Measurements from ENCODE around the gene ZSCAN18. TPM values are rescaled to one million over a fixed set of nuclear protein-coding genes. Genes with fewer than 3 reads are reported as not detected.

ZSCAN18 gene
- total RNA-seq, 1 donor from 2014 or later = 16.6 TPM

DNA sequence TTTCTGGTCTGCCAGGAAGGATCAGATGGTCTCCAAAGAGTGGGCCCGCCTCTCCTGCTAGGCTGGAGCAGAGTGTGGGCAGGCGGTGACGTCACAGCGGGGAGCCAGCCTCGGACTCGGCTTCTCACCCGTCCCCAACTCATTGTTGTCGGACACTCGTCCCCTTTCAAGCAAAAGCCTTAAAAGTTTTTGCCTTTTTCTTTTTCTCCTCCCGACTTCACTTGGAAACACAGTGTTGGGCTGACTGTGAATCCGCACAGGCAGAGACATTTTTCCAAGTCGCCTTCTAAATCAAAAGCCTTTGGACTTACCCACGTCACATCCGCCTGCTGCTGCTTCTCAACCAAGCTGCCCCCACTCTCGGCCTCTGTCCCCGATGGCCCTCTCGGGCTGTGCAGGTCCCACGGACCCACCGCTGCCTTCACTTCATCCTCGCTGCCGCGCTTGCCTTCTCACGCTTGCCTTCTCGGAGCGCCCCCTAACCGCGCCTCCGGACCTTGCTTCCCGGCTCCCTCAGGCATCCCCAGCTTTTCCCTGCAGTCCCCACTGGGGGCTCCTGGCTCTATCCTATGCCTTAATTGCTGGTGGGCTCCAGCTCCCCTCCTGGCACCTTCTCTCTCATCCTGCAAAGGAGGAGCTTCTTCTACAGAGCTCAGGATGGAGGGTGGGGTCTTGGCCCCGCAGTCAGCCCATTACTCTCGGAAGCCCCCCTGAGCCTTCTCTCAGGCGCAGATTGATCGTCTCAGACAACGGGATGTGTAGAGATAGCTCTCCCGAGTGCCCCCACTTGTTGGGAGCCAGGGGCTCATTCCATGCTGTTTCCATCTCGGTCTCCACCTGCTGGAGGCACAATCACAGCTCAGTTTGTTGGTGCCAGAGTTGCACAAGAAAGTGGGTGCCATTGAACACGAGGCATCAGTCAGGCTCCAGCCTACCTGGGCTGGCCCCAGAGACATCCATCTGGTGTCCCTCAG, 42.8 kb downstream of the ZSCAN18 start:
- Histone ChIP-seq H3K4me3 (ENCODE audit: low read depth, low read length) (peak overlapping the region; percentile 33), H3K27me3 (ENCODE audit: control insufficient read depth, insufficient read depth, low read length) (no peaks in the 10 kb centered on the region), H3K36me3 (ENCODE audit: control insufficient read depth, insufficient read depth, low read length) (no peaks in the 10 kb centered on the region)
- TF ChIP-seq, protein P1, sequence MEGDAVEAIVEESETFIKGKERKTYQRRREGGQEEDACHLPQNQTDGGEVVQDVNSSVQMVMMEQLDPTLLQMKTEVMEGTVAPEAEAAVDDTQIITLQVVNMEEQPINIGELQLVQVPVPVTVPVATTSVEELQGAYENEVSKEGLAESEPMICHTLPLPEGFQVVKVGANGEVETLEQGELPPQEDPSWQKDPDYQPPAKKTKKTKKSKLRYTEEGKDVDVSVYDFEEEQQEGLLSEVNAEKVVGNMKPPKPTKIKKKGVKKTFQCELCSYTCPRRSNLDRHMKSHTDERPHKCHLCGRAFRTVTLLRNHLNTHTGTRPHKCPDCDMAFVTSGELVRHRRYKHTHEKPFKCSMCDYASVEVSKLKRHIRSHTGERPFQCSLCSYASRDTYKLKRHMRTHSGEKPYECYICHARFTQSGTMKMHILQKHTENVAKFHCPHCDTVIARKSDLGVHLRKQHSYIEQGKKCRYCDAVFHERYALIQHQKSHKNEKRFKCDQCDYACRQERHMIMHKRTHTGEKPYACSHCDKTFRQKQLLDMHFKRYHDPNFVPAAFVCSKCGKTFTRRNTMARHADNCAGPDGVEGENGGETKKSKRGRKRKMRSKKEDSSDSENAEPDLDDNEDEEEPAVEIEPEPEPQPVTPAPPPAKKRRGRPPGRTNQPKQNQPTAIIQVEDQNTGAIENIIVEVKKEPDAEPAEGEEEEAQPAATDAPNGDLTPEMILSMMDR (IDR thresholded peaks at IDR 0.05; ENCODE audit: insufficient read depth, low read length, severe bottlenecking) = no peak
- DNase-seq (ENCODE audit: low read depth) = peak; percentile 1
- peak; percentile 86 for FAIRE-seq

DNA sequence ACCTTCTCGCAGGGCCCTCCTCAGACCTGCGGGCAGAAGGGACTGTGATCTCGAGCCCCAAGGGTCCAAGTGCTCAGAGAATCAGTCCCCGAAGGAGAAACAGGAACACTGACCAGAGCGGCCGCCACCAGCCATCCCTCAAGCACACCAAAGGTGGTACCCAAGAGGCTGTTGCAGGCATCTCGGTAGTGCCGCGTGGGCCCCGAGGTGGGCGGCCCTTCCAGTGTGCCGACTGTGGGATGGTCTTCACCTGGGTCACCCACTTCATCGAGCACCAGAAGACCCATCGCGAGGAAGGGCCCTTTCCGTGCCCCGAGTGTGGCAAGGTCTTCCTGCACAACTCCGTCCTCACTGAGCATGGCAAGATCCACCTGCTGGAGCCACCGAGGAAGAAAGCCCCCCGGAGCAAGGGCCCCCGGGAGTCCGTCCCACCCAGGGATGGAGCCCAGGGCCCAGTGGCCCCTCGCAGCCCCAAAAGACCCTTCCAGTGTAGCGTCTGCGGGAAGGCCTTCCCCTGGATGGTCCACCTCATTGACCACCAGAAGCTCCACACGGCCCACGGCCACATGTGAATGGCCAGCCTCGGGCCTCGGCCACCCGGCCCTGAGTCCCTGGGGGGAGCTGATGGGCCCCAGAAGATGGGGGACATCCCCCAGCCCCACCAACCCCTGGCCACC, 44.4 kb downstream of the ZSCAN18 start:
- FAIRE-seq (no peak), DNase-seq (ENCODE audit: low read depth) (no peak)
- Histone ChIP-seq H3K4me3 (ENCODE audit: low read depth, low read length) (no peak overlapping the region), H3K27me3 (ENCODE audit: control insufficient read depth, insufficient read depth, low read length) (no peaks in the 10 kb centered on the region), H3K36me3 (ENCODE audit: control insufficient read depth, insufficient read depth, low read length) (no peaks in the 10 kb centered on the region)
- TF ChIP-seq, protein P1 (IDR thresholded peaks at IDR 0.05; ENCODE audit: insufficient read depth, low read length, severe bottlenecking) = no peak

DNA sequence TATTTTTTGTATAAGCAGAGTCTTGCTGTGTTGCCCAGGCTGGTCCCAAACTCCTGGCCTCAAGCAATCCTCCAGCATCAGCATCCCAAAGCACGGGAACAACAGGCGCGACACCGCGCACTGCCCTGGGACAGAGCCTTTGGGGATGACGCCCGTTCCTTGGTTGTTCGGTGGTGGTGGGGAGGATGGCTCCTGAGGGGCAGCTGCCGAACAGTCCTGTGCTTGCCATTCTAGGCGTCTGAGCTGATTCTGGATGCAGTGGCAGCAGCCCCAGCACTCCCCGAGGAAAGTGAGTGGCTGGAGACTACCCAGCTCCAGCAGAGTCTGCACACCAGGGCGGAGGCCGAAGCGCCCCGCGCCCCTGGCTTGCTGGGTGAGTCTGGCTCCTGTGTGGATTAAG, 45.8 kb downstream of the ZSCAN18 start:
- Histone ChIP-seq H3K27me3 (ENCODE audit: control insufficient read depth, insufficient read depth, low read length) (no peaks in the 10 kb centered on the region), H3K4me3 (ENCODE audit: low read depth, low read length) (no peak overlapping the region), H3K36me3 (ENCODE audit: control insufficient read depth, insufficient read depth, low read length) (no peaks in the 10 kb centered on the region)
- FAIRE-seq = no peak
- no peak for DNase-seq (ENCODE audit: low read depth)
- TF ChIP-seq, protein P1 (IDR thresholded peaks at IDR 0.05; ENCODE audit: insufficient read depth, low read length, severe bottlenecking) = no peak

DNA sequence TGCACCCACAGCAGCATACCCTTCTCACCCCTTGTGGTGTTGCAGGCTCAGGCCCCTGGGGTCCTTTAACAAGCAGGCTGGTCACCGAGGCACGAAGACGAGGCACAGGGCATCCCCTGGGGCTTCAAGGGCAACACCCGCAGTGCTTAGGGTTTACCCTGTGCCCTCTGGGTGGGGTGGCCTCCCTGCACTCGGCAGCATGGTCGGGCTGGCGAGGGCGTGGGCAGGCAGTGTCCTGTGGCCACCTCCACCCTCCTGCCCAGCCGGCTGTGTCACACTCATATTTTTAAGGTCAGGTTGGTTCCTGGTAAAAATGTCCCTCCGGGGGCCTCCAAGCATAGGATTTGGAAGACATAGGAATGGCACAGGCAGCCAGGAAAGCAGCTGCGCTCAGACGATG, 50.4 kb downstream of the ZSCAN18 start:
- TF ChIP-seq, protein P1 (IDR thresholded peaks at IDR 0.05; ENCODE audit: insufficient read depth, low read length, severe bottlenecking) = no peak
- Histone ChIP-seq H3K27me3 (ENCODE audit: control insufficient read depth, insufficient read depth, low read length) (no peaks in the 10 kb centered on the region), H3K36me3 (ENCODE audit: control insufficient read depth, insufficient read depth, low read length) (no peaks in the 10 kb centered on the region), H3K4me3 (ENCODE audit: low read depth, low read length) (no peak overlapping the region)
- FAIRE-seq (no peak), DNase-seq (ENCODE audit: low read depth) (no peak)

DNA sequence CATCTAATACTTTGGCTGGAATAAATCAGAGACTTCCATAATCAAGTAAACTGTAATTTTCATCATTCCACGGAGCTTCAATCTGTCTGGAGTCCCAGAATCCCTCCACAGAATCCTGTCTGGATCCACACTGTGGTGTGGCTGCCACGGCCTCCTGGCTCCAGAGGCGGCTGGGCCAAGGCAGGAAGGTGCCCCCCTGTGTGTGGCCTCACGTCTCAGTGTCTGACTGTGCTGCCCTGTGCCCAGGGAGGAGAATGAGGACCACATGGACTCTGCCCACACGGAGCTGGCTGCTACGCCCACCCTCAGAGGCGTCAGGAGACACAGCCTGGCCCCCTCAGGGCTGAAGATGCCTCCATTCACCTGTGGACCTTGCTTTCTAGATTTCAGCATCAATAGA, 51.2 kb downstream of the ZSCAN18 start:
- TF ChIP-seq, protein P1 (IDR thresholded peaks at IDR 0.05; ENCODE audit: insufficient read depth, low read length, severe bottlenecking) = no peak
- no peaks in the 10 kb centered on the region for H3K27me3 ChIP-seq (ENCODE audit: control insufficient read depth, insufficient read depth, low read length)
- no peaks in the 10 kb centered on the region for H3K36me3 ChIP-seq (ENCODE audit: control insufficient read depth, insufficient read depth, low read length)
- DNase-seq (ENCODE audit: low read depth) (no peak), FAIRE-seq (no peak)
- H3K4me3 ChIP-seq (ENCODE audit: low read depth, low read length) = no peak overlapping the region
